MM.1S (cell line): ENCODE data around the gene RSPH1.

Experiments
- DNase-seq: peaks from one replicate; pipeline ENCODE4 v3.0.0-alpha.2; 2015
- H2AFZ ChIP-seq: fragments of 300-600 bp; sonication (generic); 2 replicates; pipeline ENCODE4 v1.6.0; 2016; ENCODE audit warnings: antibody characterized with exemption, low read length
- H3F3A ChIP-seq: fragments of 300-600 bp; sonication (generic); 2 replicates; pipeline ENCODE4 v1.6.1; 2016; ENCODE audit warnings: mild to moderate bottlenecking, antibody characterized with exemption, low read length, moderate library complexity, mixed read lengths; ENCODE audit not compliant: insufficient read depth
- H3K27ac ChIP-seq: fragments of 300-600 bp; sonication (generic); 2 replicates; pipeline ENCODE4 v1.5.1; 2016; ENCODE audit warnings: mild to moderate bottlenecking, low read length
- H3K27me3 ChIP-seq: fragments of 300-600 bp; sonication (generic); replicated peaks from 2 replicates; pipeline ENCODE4 v1.6.0; 2016; ENCODE audit warnings: low read length; ENCODE audit not compliant: insufficient read depth
- H3K36me3 ChIP-seq: fragments of 300-600 bp; sonication (generic); replicated peaks from 2 replicates; pipeline ENCODE4 v1.6.1; 2016; ENCODE audit warnings: mild to moderate bottlenecking, low read length, mixed read lengths; ENCODE audit not compliant: insufficient read depth
- H3K4me1 ChIP-seq: fragments of 300-600 bp; sonication (generic); 2 replicates; pipeline ENCODE4 v1.6.1; 2016; ENCODE audit warnings: low read length, mixed read lengths
- H3K4me2 ChIP-seq: fragments of 300-600 bp; sonication (generic); 2 replicates; pipeline ENCODE4 v1.6.0; 2016; ENCODE audit warnings: low read depth, low read length
- H3K4me3 ChIP-seq: fragments of 300-600 bp; sonication (generic); 2 replicates; pipeline ENCODE4 v1.5.1; 2016; ENCODE audit warnings: low read length, mixed read lengths
- H3K79me2 ChIP-seq: fragments of 300-600 bp; sonication (generic); 2 replicates; pipeline ENCODE4 v1.6.1; 2016; ENCODE audit warnings: mixed run types, low read length, mixed read lengths
- H3K9ac ChIP-seq: fragments of 300-600 bp; sonication (generic); 2 replicates; pipeline ENCODE4 v1.6.1; 2016; ENCODE audit warnings: low read length, mixed read lengths
- H3K9me2 ChIP-seq: fragments of 300-600 bp; sonication (generic); replicated peaks from 2 replicates; pipeline ENCODE4 v1.6.1; 2016; ENCODE audit warnings: mild to moderate bottlenecking, low read length, mixed read lengths; ENCODE audit not compliant: insufficient read depth
- H3K9me3 ChIP-seq: fragments of 300-600 bp; sonication (generic); replicated peaks from 2 replicates; pipeline ENCODE4 v1.6.1; 2016; ENCODE audit warnings: mild to moderate bottlenecking, low read length, mixed read lengths; ENCODE audit not compliant: insufficient read depth
- H4K20me1 ChIP-seq: fragments of 300-600 bp; sonication (generic); 2 replicates; pipeline ENCODE4 v1.6.1; 2016; ENCODE audit warnings: mild to moderate bottlenecking, low read length, moderate library complexity, mixed read lengths; ENCODE audit not compliant: insufficient read depth
- EZH2 ChIP-seq: fragments of 300-600 bp; sonication (generic); optimal IDR thresholded peaks from 2 replicates; pipeline ENCODE3; 2017; ENCODE audit warnings: low read depth, mild to moderate bottlenecking, antibody characterized with exemption, low read length, mixed read lengths
- EZH2phosphoT487 ChIP-seq: fragments of 300-600 bp; sonication (generic); IDR thresholded peaks from 2 replicates; pipeline ENCODE4 v1.6.1; 2018; ENCODE audit warnings: antibody characterized with exemption, low read length
- TF ChIP-seq, protein P1 (sequence below): fragments of 300-600 bp; sonication (generic); IDR thresholded peaks from 2 replicates; pipeline ENCODE4 v1.5.1; 2016; ENCODE audit warnings: antibody characterized with exemption, low read length, mixed read lengths

RSPH1 gene

DNA sequence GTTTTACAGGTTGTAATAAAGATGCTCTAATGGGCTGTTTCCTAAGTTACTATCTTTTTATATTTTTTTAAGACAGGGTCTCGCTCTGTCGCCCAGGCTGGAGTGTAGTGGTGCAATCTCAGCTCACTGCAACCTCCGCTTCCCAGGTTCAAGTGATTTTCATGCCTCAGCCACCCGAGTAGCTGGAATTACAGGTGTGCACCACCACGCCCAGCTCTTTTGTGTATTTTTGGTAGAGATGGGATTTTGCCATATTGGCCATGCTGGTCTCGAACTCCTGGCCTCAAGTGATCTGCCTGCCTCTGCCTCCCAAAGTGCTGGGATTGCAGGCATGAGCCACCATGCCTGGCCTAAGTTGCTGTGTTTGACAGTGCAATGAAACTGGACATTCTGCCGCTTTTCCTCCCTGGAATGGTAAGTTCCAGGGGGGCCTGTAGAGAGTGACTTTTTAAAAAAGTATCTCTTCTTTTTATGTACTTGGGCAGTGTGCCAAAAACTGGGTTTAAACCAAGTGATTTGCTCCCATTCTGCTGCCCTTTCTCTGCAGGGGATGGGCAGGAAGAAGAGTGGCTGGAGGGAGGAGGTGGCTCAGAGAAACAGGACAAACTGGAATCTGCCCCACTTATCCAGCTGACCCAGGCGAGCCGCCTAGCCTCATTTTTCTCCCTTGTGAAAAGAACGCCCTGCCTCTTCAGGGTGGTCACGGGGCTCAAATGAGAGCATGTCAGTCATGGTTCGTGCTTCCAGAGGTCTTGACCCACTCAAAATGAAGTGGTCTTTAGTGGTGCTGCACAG lies 19.9 kb upstream of the RSPH1 start:
- Histone ChIP-seq H3K9me3 (no peaks in the 10 kb centered on the region), H3K79me2 (no peaks in the 10 kb centered on the region), H3K36me3 (no peaks in the 10 kb centered on the region), H3K9ac (no peak overlapping the region), H3K27ac (no peak overlapping the region), H4K20me1 (no peaks in the 10 kb centered on the region), H3K4me3 (no peak overlapping the region), H2AFZ (no peak overlapping the region), H3F3A (no peaks in the 10 kb centered on the region), H3K4me2 (no peak overlapping the region), H3K9me2 (no peaks in the 10 kb centered on the region), H3K27me3 (peaks cover 91% of the 10 kb centered on the region), H3K4me1 (no peaks in the 10 kb centered on the region)
- TF ChIP-seq EZH2 (no peak), EZH2phosphoT487 (no peak)
- TF ChIP-seq, protein P1, sequence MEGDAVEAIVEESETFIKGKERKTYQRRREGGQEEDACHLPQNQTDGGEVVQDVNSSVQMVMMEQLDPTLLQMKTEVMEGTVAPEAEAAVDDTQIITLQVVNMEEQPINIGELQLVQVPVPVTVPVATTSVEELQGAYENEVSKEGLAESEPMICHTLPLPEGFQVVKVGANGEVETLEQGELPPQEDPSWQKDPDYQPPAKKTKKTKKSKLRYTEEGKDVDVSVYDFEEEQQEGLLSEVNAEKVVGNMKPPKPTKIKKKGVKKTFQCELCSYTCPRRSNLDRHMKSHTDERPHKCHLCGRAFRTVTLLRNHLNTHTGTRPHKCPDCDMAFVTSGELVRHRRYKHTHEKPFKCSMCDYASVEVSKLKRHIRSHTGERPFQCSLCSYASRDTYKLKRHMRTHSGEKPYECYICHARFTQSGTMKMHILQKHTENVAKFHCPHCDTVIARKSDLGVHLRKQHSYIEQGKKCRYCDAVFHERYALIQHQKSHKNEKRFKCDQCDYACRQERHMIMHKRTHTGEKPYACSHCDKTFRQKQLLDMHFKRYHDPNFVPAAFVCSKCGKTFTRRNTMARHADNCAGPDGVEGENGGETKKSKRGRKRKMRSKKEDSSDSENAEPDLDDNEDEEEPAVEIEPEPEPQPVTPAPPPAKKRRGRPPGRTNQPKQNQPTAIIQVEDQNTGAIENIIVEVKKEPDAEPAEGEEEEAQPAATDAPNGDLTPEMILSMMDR = no peak
- no peak for DNase-seq

DNA sequence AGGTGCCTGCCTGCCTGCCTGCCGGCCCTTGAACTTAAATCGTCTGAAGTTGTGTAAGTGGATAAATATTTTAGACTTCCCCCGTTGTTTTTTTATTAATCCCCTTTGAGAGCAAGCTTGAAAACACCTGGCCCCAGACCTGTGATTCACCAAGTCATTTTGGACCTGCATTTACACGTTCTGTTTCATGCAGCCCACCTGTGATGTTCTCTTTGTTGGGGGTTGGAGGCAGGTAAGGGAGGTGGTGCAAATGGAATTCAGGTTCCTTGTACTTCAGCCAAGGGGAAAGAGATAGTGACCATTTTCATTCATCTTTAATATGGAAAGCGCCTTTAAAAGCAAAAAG lies 18.8 kb upstream of the RSPH1 start:
- no peaks in the 10 kb centered on the region for H3K36me3 ChIP-seq
- H4K20me1 ChIP-seq = no peaks in the 10 kb centered on the region
- H3K4me1 ChIP-seq = no peaks in the 10 kb centered on the region
- no peak for TF ChIP-seq EZH2
- TF ChIP-seq, protein P1 = no peak
- DNase-seq = no peak
- no peaks in the 10 kb centered on the region for H3K9me3 ChIP-seq
- H3K79me2 ChIP-seq = no peaks in the 10 kb centered on the region
- H3K4me3 ChIP-seq = no peak overlapping the region
- peaks cover 87% of the 10 kb centered on the region for H3K27me3 ChIP-seq
- no peaks in the 10 kb centered on the region for H3K9me2 ChIP-seq
- peak overlapping the region; percentile 95; the same call in 1 of the 2 replicates for H3K4me2 ChIP-seq
- no peak overlapping the region for H3K27ac ChIP-seq
- no peak overlapping the region for H2AFZ ChIP-seq
- H3K9ac ChIP-seq = no peak overlapping the region
- no peaks in the 10 kb centered on the region for H3F3A ChIP-seq

DNA sequence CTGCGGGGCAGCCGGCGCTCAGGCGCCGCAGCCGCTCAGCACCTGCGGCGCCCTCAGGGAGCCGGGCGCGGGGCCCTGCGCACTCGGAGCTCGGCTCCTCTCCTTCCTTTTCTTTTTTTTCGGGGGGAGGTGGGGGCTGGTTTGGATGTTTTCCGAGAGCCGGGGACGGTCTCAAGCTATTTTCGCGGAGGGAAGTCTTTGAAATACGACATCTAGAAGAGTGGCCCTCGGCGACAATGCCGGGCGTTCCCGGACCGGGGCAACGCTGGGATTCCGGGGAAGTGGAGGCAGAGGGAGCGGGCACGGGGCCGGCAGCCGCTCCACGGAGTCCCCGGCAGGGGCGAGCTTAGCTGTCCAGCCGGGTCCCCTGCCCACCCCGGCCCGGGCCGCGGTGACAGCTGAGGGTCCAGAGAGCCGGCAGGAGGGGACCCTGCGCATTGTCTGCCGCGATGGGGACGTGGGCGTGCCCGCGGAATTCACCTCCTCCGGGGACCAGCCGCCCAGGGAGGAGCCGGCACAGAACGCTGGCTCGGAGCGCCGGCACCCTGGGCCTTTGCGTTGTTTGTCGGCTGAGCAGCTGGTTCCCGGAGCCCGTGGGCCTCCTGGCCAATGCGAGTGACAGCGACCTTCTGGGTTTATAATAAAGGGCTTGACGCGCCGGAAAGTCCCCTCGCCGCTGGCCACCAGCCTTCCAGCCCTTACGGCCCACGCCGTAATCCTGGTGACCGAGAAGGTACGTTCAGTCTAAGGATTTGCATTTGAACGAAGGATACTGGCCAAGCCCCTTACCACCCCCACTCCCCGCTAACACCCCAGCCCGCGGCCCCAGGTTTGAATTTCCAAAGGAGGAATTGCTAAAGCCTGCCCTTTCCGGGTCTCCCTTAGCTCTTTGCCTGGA lies 18.2 kb upstream of the RSPH1 start:
- no peaks in the 10 kb centered on the region for H3K36me3 ChIP-seq
- peak overlapping the region; percentile 43; the same call in 1 of the 2 replicates for H3K9ac ChIP-seq
- peaks cover 82% of the 10 kb centered on the region for H3K27me3 ChIP-seq
- no peak for DNase-seq
- peak overlapping the region; percentile 70 for H2AFZ ChIP-seq
- H3K4me1 ChIP-seq = no peaks in the 10 kb centered on the region
- no peak overlapping the region for H3K27ac ChIP-seq
- H3K9me3 ChIP-seq = no peaks in the 10 kb centered on the region
- peak overlapping the region; percentile 95 for H3K4me2 ChIP-seq
- peak overlapping the region; percentile 67 for H3K4me3 ChIP-seq
- H4K20me1 ChIP-seq = no peaks in the 10 kb centered on the region
- no peaks in the 10 kb centered on the region for H3F3A ChIP-seq
- TF ChIP-seq EZH2 (peak; percentile 64), EZH2phosphoT487 (no peak)
- TF ChIP-seq, protein P1 = no peak
- no peaks in the 10 kb centered on the region for H3K79me2 ChIP-seq
- no peaks in the 10 kb centered on the region for H3K9me2 ChIP-seq
